ENCODE data around the gene PURA.

Gene PURA

GRCh38 chr5:140109759-140110645 lies 3.9 kb upstream of the PURA start:
- DNase-seq (ENCODE audit: low read depth): no peak

DNA sequence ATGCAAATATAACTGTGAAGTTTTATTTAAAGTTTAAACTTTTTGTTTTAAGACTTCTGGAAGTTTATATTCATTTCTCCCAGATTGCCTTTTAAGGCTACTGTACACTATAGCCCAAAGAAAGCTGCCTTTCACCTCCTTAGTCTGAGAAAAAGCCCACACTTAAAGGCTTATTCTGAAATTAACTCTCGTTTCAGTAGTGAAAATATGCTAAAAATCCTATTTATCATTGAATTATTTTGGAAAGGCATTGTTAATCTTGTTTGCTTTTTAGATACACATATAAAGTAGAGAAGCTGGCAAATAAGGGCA lies 3.3 kb upstream of the PURA start:
- DNase-seq (ENCODE audit: low read depth): no peak

GRCh38 chr5:140111011-140111858 lies 2.7 kb upstream of the PURA start:
- no peak for DNase-seq (ENCODE audit: low read depth)

- DNase-seq (ENCODE audit: low read depth): no peak
These were observed 1.9 kb upstream of the PURA start for GRCh38 chr5:140111859-140112551.

GRCh38 chr5:140112685-140113179 lies 1.2 kb upstream of the PURA start:
- DNase-seq (ENCODE audit: low read depth): no peak

DNA sequence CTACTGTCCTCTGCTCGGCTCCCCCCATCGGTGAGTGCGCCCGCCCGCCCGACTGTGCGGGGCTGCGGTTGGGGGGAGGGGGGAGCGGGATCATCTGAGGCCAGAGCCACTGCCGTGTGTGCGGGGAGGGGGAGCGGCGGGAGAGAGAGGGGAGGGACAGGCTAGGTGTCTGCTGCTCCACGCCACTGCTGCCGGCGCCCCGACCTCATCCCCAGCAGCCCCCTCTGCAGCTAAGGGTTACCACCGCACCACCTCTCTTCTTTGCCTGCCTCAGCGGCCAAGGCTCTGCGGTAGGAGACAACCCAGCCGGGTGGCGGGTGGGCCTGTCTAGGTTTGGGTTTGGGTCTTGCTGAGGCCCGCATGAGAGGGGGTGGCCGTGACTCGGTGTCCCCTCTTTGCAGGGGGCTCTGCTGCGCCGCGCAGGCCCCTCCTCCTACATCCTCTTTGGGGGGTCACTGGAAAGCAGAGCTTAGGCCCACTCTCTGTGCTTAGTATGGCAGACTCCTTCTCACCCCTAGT lies 670 bp upstream of the PURA start:
- no peak for DNase-seq (ENCODE audit: low read depth)

- DNase-seq (ENCODE audit: low read depth): peak; percentile 33
These were observed 654 bp downstream of the PURA start for GRCh38 chr5:140114341-140115185.

DNA sequence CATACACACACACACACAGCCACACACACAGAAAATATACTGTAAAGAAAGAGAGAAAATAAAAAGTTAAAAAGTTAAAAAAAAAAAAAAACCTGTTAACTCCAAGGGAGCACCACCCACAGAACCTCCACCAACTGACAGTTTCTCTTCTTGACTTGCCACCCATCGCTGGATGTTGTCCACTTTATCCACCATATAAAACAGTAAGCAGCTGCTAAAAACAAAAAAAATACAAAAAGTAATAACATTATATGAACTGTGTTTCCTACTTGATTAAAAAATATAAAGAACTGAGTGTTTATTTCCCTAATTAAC lies 1.2 kb downstream of the PURA start:
- DNase-seq (ENCODE audit: low read depth): no peak

GRCh38 chr5:140116716-140117115 lies 2.8 kb downstream of the PURA start:
- no peak for DNase-seq (ENCODE audit: low read depth)

- no peak for DNase-seq (ENCODE audit: low read depth)
These were observed 3.6 kb downstream of the PURA start for GRCh38 chr5:140117523-140117922.

DNA sequence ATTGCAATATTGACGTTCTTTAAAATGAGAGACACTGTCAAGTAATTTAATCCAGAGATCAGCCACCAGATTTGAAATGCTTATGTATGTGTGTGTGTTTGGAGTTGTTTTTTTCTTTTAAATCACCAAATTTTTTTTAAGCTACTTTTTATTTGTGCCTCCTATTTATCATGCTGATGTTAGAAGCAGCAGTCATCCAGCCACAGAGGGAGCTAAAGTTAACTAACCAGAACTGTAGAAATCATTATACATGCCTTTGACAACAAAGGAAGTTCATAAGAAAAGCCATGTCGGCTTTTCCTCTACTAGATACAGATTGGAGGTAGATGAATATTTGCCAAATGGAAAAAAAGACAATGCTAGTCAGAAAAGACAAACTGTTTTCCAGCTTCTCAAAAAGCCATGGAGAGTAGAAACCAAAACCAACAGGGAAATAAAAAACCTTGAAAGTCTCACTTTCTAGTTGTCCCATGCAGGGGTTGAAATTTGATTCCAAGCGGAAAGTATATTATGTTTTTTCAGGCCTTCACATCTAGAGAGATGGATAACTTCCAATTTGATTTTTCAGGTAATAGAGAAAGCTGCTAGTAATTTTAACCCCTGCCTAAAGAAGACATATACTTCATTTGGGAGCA lies 4.5 kb downstream of the PURA start:
- DNase-seq (ENCODE audit: low read depth): no peak

DNA sequence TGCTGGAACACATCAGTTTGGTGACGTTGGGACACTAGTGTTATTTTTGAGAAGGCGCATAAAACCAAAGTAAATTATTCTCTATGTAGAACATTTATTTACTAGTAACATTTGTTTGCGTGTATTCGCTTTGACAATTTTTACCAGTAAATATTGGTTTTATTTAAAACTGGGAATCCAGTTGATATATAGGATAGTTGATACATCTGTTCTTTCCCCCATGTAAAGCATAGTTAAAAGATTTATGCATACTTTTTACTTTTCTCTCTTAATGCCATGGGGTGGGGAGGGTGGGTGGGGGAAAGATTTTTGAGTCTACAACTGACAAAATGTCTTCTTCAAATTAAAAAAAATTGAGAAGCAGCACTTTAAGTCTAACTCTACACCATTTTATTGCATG lies 11.7 kb downstream of the PURA start, which contains the start of gene IGIP:
Gene IGIP (plus strand): TSS at position 301 of the 400 bp plus-strand sequence. CDS start 2,540 bp downstream, outside the sequence.
- DNase-seq (ENCODE audit: low read depth): no peak

GRCh38 chr5:140126315-140127012 lies 12.6 kb downstream of the PURA start:
- no peak for DNase-seq (ENCODE audit: low read depth)

GRCh38 chr5:140128376-140128775 lies 14.5 kb downstream of the PURA start:
- DNase-seq (ENCODE audit: low read depth): no peak

- no peak for DNase-seq (ENCODE audit: low read depth)
These were observed 17.2 kb downstream of the PURA start for GRCh38 chr5:140130949-140131733.

GRCh38 chr5:140131967-140132409 lies 18.1 kb downstream of the PURA start:
- no peak for DNase-seq (ENCODE audit: low read depth)

- no peak for DNase-seq (ENCODE audit: low read depth)
These were observed 19.7 kb downstream of the PURA start for GRCh38 chr5:140133514-140134167.

DNA sequence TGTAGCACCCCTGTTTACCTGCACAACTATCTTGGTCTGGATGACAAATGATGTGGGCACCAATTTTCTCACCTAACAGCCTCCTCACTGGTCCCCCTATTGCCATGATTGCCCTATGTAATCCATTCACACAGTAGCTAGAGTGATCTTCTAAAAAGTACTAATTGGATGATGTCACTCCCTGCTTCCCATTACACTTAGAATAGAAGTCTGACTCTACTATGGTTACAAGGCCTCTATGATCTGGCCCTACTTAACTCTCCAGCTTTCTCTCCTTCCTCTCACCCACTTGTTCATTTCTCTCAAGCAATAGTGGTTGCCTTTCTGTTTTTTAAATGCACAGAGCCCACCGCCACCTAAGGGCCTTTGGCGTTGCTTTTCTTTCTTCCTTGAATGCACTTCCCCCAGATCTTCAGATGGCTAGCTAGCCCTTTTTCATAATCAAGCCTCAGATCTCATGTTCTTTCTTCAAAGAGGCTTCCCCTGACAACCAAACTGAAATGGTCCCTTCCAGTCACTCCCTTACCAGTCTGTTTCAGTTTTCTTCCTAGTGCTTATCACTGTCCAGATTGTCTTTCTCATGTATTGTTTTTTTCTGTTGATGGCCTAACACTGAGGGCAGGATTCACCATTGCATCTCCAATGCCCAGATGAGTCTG lies 20.5 kb downstream of the PURA start:
- DNase-seq (ENCODE audit: low read depth): no peak

Measured in CMK (cell line).